Coronary artery (tissue), 2 donors: ENCODE measurements around the gene NFU1.
"Not testable (repeated sequence)": the region's sequence is repeated elsewhere in the genome, so short reads cannot be mapped to it uniquely, and the experiment has no call there.

Experiments used
- DNase-seq: peaks from one replicate; pipeline ENCODE4 v3.0.0-alpha.2; 2017; ENCODE audit warnings: low spot score
- H3K27ac ChIP-seq, 2 donors: fragments of 200-600 bp; sonication (generic); one replicate each; pipeline ENCODE4 v1.5.1; 2016 to 2019
- H3K4me3 ChIP-seq: fragments of 200-600 bp; sonication (generic); 2 replicates; pipeline ENCODE4 v1.5.1; 2016; ENCODE audit warnings: mild to moderate bottlenecking, moderate library complexity
- TF ChIP-seq, protein P1 (sequence below): fragments of 200-600 bp; sonication (generic); IDR thresholded peaks from one replicate; pipeline ENCODE4 v1.5.1; 2019; ENCODE audit warnings: antibody characterized with exemption

NFU1 gene

DNA sequence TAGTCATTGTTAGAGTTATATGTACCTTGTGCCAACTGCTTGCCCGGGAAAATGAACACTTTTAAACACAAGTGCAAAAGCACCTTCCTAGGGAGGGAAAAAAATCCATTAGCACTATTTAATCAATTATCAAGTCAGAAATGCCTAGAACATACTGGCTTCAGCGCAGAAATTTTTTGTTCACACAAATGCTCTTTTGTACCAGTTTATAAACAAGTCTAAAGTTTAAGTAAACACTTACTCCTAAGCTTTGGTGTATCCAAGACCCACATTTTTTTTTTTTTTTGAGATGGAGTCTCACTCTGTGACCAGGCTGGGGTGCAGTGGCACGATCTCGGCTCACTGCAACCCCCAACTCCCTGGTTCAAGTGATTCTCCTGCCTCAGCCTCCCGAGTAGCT lies 80.8 kb downstream of the NFU1 start:
- Histone ChIP-seq H3K4me3 (no peak overlapping the region), H3K27ac (no peak overlapping the region)
- TF ChIP-seq, protein P1, sequence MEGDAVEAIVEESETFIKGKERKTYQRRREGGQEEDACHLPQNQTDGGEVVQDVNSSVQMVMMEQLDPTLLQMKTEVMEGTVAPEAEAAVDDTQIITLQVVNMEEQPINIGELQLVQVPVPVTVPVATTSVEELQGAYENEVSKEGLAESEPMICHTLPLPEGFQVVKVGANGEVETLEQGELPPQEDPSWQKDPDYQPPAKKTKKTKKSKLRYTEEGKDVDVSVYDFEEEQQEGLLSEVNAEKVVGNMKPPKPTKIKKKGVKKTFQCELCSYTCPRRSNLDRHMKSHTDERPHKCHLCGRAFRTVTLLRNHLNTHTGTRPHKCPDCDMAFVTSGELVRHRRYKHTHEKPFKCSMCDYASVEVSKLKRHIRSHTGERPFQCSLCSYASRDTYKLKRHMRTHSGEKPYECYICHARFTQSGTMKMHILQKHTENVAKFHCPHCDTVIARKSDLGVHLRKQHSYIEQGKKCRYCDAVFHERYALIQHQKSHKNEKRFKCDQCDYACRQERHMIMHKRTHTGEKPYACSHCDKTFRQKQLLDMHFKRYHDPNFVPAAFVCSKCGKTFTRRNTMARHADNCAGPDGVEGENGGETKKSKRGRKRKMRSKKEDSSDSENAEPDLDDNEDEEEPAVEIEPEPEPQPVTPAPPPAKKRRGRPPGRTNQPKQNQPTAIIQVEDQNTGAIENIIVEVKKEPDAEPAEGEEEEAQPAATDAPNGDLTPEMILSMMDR: no peak
- DNase-seq: no peak

DNA sequence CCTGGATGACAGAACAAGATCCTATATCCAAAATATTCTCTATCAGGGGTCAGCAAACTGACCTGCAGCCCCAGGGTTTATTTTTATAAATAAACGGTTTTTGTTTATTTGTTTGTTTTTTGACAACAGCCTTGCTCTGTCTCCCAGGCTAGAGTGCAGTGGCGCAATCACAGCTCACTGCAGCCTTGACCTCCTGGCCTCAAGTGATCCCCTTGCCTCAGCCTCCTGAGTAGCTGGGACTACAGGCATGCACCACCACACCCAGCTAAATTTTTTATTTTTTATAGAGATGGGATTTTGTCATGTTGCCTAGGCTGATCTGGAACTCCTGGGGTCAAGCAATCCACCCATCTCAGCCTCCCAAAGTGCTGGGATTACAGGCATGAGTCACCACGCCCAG lies 82.3 kb downstream of the NFU1 start:
- not testable (repeated sequence) for DNase-seq, H3K4me3 ChIP-seq, H3K27ac ChIP-seq

DNA sequence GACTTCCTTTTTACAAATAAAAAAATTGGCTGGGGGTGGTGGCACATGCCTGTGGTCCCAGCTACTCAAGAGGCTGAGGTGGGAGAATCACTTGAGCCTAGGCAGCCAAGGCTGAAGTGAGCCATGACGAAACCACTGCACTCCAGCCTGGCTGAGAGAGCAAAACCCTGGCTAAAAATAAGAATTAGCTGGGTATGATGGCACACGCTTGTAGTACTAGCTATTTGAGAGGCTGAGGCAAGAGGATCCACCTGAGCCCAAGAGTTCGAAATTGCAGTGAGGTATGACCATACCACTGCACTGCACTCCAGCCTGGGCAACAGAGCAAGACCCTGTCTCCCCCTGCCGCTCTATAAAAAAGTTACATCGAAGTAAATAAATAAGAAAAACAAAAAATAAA lies 83.9 kb downstream of the NFU1 start:
- TF ChIP-seq, protein P1: no peak
- no peak overlapping the region for H3K27ac ChIP-seq
- DNase-seq: no peak
- no peak overlapping the region for H3K4me3 ChIP-seq

DNA sequence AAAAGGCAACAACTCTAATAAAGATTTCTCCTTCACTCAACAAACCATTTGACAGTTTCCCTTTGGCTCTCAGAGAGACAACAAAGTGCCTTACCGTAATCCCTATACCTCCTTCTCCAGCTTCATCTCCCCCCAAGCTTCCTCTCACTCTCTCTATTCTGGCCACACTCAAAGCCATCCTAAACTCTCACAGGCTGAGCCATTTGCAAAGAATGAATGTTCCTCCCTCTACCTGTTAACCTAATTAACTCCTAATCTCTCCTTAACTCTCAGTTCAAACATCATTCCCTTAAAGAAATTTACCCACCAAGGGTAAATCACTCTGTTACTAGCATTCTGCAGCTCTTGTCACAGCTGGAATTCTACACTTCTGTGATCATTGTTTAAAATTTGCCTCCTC lies 88.5 kb downstream of the NFU1 start:
- DNase-seq: no peak
- no peak overlapping the region for H3K27ac ChIP-seq
- TF ChIP-seq, protein P1: no peak
- no peak overlapping the region for H3K4me3 ChIP-seq
